Measurements from ENCODE around the gene TMEM106C. TPM values are rescaled to one million over a fixed set of nuclear protein-coding genes. Genes with fewer than 3 reads are reported as not detected.
A peak's percentile ranks its signal among the peaks of the same experiment; 100 is the strongest.
"Not testable (repeated sequence)": the region's sequence is repeated elsewhere in the genome, so short reads cannot be mapped to it uniquely, and the experiment has no call there.

Gene TMEM106C
- polyA plus RNA-seq, 1 donor: 134 TPM

- no peak for DNase-seq
Observed at GRCh38 chr12:47946413-47947323, 16.7 kb upstream of the TMEM106C start.

GRCh38 chr12:47947341-47947740, 16.1 kb upstream of the TMEM106C start:
- DNase-seq: no peak

- peak; percentile 69 for DNase-seq
Observed at GRCh38 chr12:47949441-47950341, 13.7 kb upstream of the TMEM106C start.

- no peak for DNase-seq
Observed at GRCh38 chr12:47950856-47951468, 12.4 kb upstream of the TMEM106C start.

- DNase-seq: no peak
Observed at GRCh38 chr12:47954058-47954457, 9.3 kb upstream of the TMEM106C start.

GRCh38 chr12:47954467-47955045, 8.8 kb upstream of the TMEM106C start:
- DNase-seq: no peak

- no peak for DNase-seq
Observed at GRCh38 chr12:47955059-47955458, 8.3 kb upstream of the TMEM106C start.

GRCh38 chr12:47957671-47958070, 5.7 kb upstream of the TMEM106C start:
- DNase-seq: not testable (repeated sequence)

GRCh38 chr12:47962198-47962597, 1.2 kb upstream of the TMEM106C start:
- DNase-seq: no peak

GRCh38 chr12:47964106-47964728, 821 bp downstream of the TMEM106C start:
- no peak for DNase-seq

GRCh38 chr12:47965581-47965980, 2.2 kb downstream of the TMEM106C start:
- no peak for DNase-seq

GRCh38 chr12:47967461-47968321, 4.3 kb downstream of the TMEM106C start:
- no peak for DNase-seq

GRCh38 chr12:47969845-47970244, 6.4 kb downstream of the TMEM106C start:
- no peak for DNase-seq

GRCh38 chr12:47970843-47971242, 7.4 kb downstream of the TMEM106C start:
- no peak for DNase-seq

GRCh38 chr12:47972895-47973294, 9.5 kb downstream of the TMEM106C start:
- DNase-seq: no peak

GRCh38 chr12:47973870-47974269, 10.5 kb downstream of the TMEM106C start:
- DNase-seq: no peak

- no peak for DNase-seq
Observed at GRCh38 chr12:47975036-47975620, 11.7 kb downstream of the TMEM106C start.

- DNase-seq: no peak
Observed at GRCh38 chr12:47975816-47976215, 12.4 kb downstream of the TMEM106C start.

GRCh38 chr12:47977046-47977771, 13.8 kb downstream of the TMEM106C start:
- DNase-seq: no peak

Measured in left kidney (tissue), 2 donors.